SH-SY5Y (cell line): ENCODE results near the gene MMEL1.

Source experiments
- GATA2 ChIP-seq: IDR thresholded peaks from 2 replicates; pipeline ENCODE4 v1.6.1; 2011; ENCODE audit warnings: mild to moderate bottlenecking, low read depth, low read length
- GATA3 ChIP-seq: IDR thresholded peaks from 2 replicates; pipeline ENCODE4 v1.6.1; 2011; ENCODE audit warnings: low read depth, mild to moderate bottlenecking, low read length, moderate library complexity

MMEL1 gene

GRCh38 chr1:2639607-2640521 is 7.0 kb upstream of the MMEL1 start:
- TF ChIP-seq GATA3 (no peak), GATA2 (no peak)

GRCh38 chr1:2639203-2639602 is 6.4 kb upstream of the MMEL1 start:
- TF ChIP-seq GATA3 (no peak), GATA2 (no peak)

- TF ChIP-seq GATA3 = no peak
- no peak for TF ChIP-seq GATA2
Measured at GRCh38 chr1:2638466-2639115, 5.8 kb upstream of the MMEL1 start.

GRCh38 chr1:2637442-2638145 is 4.8 kb upstream of the MMEL1 start:
- TF ChIP-seq GATA2 (no peak), GATA3 (no peak)

- TF ChIP-seq GATA2 (no peak), GATA3 (no peak)
Measured at GRCh38 chr1:2636733-2637132, 3.9 kb upstream of the MMEL1 start.

GRCh38 chr1:2635361-2636010 is 2.7 kb upstream of the MMEL1 start:
- TF ChIP-seq GATA2 = no peak
- TF ChIP-seq GATA3 = no peak

- TF ChIP-seq GATA3 = no peak
- no peak for TF ChIP-seq GATA2
Measured at GRCh38 chr1:2633936-2634491, 1.2 kb upstream of the MMEL1 start.

GRCh38 chr1:2633366-2633935 is 635 bp upstream of the MMEL1 start:
- TF ChIP-seq GATA3 (no peak), GATA2 (no peak)

GRCh38 chr1:2632051-2632430 is 775 bp downstream of the MMEL1 start:
- TF ChIP-seq GATA2 (no peak), GATA3 (no peak)

GRCh38 chr1:2631136-2632050 is 1.4 kb downstream of the MMEL1 start:
- no peak for TF ChIP-seq GATA2
- no peak for TF ChIP-seq GATA3

- TF ChIP-seq GATA2 (no peak), GATA3 (no peak)
Measured at GRCh38 chr1:2630498-2631135, 2.2 kb downstream of the MMEL1 start.
